Measurements from ENCODE around the gene HMCN2.

DNA sequence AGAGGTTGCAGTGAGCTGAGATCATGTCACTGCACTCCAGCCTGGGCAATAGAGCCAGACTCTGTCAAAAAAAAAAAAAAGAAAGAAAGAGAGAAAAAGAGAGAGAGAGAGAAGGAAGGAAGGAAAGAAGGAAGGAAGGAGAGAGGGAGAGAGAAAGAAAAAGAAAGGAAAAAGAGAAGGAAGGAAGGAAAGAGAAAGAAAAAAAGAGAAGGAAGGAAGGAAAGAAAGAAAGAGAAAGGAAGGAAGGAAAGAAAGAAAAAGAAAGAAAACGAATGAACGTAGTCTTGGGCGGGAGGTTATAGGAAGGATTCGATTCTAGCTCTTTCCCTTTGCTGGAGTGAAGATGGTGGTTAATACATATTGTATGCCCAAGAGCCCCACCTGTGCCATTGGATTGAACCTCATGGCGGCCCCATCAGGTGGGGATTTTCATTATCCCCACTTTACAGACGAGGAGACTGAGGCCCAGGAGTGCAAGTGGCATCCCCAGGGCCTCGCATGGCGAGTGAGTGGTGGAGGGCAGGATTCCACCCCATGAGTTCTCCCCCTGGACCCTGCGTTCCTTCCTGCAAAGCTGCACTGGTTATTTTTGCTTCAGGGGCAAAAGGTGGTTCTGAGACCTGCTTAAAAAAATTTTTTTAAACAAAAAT lies 98.3 kb downstream of the HMCN2 start:
- TF ChIP-seq, protein P1, sequence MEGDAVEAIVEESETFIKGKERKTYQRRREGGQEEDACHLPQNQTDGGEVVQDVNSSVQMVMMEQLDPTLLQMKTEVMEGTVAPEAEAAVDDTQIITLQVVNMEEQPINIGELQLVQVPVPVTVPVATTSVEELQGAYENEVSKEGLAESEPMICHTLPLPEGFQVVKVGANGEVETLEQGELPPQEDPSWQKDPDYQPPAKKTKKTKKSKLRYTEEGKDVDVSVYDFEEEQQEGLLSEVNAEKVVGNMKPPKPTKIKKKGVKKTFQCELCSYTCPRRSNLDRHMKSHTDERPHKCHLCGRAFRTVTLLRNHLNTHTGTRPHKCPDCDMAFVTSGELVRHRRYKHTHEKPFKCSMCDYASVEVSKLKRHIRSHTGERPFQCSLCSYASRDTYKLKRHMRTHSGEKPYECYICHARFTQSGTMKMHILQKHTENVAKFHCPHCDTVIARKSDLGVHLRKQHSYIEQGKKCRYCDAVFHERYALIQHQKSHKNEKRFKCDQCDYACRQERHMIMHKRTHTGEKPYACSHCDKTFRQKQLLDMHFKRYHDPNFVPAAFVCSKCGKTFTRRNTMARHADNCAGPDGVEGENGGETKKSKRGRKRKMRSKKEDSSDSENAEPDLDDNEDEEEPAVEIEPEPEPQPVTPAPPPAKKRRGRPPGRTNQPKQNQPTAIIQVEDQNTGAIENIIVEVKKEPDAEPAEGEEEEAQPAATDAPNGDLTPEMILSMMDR (IDR thresholded peaks at IDR 0.05) = no peak
- TF ChIP-seq POLR2A (IDR thresholded peaks at IDR 0.05) (no peak), EP300 (IDR thresholded peaks at IDR 0.05) (no peak), POLR2AphosphoS5 (IDR thresholded peaks at IDR 0.05) (no peak)

Measured in suprapubic skin (tissue), 4 donors.